Hypothalamus (tissue), 51 donors: ENCODE results near the gene ZRANB2.

Source experiments
- DNase-seq, 51 donors: peaks; one replicate each; lab custom pipeline; 2025; lab: John Stamatoyannopoulos, UW

The ZRANB2 gene

DNA sequence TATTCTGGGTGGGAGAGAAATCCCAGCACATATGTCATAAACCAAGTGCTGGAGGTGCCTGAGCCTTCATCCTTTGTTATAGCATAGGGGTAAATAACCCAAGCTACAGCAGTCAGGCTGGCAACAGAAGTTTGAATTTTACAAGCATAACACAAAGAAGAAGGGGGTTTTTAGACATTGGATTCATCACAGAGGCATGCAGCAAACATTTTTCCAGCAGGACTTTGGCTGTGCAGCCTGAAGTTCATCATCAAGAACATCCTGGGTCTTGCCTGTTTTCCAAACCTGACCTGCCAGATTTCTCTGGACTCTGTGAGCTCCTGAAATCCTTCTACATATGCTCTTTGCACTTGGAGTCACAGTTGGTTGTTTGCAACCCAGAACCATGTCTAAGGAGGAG is 49.4 kb downstream of the ZRANB2 start:
- no peak for DNase-seq

- no peak for DNase-seq
Measured at GRCh38 chr1:71030026-71030425, 50.8 kb downstream of the ZRANB2 start.

- no peak for DNase-seq
Measured at GRCh38 chr1:71028981-71029380, 51.9 kb downstream of the ZRANB2 start.

GRCh38 chr1:71027991-71028390 is 52.8 kb downstream of the ZRANB2 start:
- no peak for DNase-seq

GRCh38 chr1:71026093-71026492 is 54.7 kb downstream of the ZRANB2 start:
- no peak for DNase-seq

DNA sequence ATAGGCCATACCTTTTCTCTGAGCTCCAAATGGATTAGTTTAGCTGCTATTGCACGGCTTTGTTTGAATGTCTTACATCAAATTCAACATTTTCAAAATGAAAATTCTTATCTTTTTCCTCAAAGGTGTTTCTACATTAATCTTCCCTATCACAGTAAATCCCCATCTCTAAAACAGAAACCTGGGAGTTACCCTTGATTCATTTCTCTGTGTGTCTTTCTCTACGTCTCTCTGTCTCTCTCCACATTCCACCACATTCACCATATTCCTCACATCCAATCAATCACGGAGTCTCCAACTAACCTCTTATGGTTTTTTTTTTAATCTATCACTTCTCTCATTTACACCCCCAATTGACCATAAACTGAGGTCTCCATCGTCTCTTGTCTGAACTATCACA is 57.3 kb downstream of the ZRANB2 start:
- no peak for DNase-seq

GRCh38 chr1:71019233-71019969 is 61.4 kb downstream of the ZRANB2 start:
- peak in 16 of 51 donors; percentile 1 to 34 (median 4) for DNase-seq

DNA sequence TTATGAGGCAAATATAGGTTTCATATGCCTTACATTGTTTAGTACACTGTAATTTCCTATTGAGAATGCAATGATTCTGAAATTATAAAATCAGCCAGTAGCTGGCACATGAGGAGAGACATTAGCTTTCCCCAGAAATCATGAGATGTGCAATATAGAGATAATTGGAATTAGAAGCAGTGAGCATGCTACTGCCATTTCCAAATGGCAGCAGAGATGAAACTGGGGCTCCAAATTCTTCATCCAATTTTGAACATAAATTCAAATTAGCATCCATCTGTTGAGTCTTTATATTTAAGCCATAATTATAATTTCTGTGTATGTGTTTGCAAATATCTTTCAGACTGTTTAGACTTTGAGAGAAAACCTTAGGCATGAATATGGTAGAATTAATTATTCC is 62.0 kb downstream of the ZRANB2 start:
- DNase-seq, result no peak

DNA sequence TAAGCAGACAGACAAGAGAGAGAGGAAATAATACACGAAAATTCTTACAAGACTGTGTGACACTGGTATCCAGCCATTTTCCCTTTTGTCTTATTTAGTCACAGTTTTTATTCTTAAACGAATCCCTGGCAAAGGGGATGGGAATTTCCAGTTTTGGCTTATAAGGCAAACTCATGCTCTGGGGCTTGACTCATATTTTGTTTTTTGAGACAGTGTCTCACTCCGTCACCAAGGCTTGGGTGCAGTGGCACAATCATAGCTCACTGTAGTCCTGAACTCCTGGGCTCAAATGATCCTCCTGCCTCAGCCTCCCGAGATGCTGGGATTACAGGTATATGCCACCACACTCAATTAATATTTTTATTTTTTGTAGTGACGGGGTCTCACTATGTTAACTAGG is 65.1 kb downstream of the ZRANB2 start:
- DNase-seq, result no peak

DNA sequence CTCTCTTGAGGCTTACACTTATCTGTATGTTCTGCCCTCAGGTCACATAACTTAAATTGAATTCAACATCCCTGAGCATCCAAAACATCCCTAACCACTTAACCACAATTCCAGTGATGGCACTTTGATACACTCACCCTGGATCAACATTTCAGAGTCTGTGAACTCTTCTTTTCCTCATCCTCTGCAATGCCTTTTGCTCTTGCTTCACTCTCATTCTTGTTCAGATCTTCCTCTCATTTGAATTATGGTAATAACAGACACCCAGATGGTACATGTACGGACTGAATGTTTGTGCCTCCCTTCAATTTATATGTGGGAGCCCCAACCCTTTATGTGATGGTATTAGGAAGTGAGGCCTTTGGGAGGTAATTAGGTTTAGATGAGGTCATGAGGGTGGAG is 66.7 kb downstream of the ZRANB2 start:
- DNase-seq, result no peak
